Measurements from ENCODE around the gene TBKBP1. TPM values are rescaled to one million over a fixed set of nuclear protein-coding genes. Genes with fewer than 3 reads are reported as not detected.

Gene TBKBP1
- polyA plus RNA-seq, 3 donors, result 0.22 to 7.7 (median 0.45) TPM

DNA sequence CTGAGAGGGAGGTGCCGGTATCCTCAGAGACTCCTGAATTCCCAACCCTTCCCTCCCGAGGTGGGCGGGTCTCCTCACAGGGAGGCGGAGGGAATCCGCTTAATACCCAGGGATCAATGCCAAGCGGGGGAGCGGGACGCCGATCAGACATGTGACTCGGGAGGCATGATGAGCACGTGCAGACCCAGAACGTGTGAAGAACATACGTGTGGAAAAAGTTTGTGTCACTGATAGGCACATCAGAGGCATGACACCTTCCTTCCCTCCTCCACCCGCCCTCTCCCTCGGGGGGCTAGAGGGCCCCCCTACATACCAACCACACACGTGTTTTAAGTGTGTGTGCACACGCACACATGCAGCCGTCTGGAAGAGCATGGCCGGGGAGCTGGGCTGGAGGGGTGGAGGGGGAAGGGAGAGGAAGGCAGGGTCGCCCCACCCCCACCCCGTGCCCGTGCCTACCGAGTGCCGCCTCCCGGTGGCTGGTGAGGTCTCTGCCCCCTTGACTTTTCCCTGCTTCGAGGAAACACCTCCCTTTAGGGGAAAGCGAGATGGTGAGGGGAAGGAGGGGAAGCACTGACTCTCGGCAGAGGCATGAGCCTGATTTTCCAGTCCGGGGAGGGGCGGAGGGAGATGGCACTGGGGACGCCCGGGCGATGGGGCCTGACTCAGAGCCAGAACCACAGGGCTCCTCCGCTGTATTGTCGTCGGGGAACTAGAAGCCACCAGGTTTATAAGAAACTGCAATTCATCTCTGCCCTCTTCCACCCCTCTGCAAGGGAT is 27.0 kb downstream of the TBKBP1 start:
- peaks cover 60 to 74% (median 61%) of the 10 kb centered on the region in 3 donors for H3K27me3 Mint-ChIP-seq (ENCODE audit: low read depth in 3 of 3)
- Histone ChIP-seq H3K4me3 (replicated peaks in 1 of 3; ENCODE audit: low read depth in 2 of 3, low read length in 3 of 3) (no peak overlapping the region), H3K9ac (ENCODE audit: insufficient read depth, low read length, poor library complexity, severe bottlenecking) (no peak overlapping the region), H3K27ac (ENCODE audit: low read depth in 1 of 2, low read length in 2 of 2) (no peak overlapping the region), H3K36me3 (replicated peaks in 1 of 2; ENCODE audit: control insufficient read depth in 1 of 2, insufficient read depth in 2 of 2, low read length in 2 of 2) (no peaks in the 10 kb centered on the region), H3K9me3 (replicated peaks in 1 of 2; ENCODE audit: control insufficient read depth in 1 of 2, insufficient read depth in 1 of 2, low read length in 2 of 2) (no peaks in the 10 kb centered on the region), H3K27me3 (ENCODE audit: control insufficient read depth in 2 of 2, insufficient read depth in 2 of 2, low read length in 2 of 2) (peaks cover 23 to 56% of the 10 kb centered on the region in 2 donors), H3K4me1 (ENCODE audit: control insufficient read depth in 1 of 2, insufficient read depth in 2 of 2, low read length in 2 of 2) (peaks cover 5 to 8% of the 10 kb centered on the region in 2 donors), H3K79me2 (ENCODE audit: insufficient read depth, low read length) (no peaks in the 10 kb centered on the region), H2AFZ (ENCODE audit: insufficient read depth, low read depth, low read length, poor library complexity, severe bottlenecking) (no peak overlapping the region), H3K4me2 (replicated peaks; ENCODE audit: extremely low read depth, low read length, poor library complexity, severe bottlenecking) (no peak overlapping the region), H4K20me1 (ENCODE audit: insufficient read depth, low read length) (no peaks in the 10 kb centered on the region)
- peak overlapping the region in 1 of 2 donors; percentile 51 for H3K4me3 Mint-ChIP-seq
- no peak overlapping the region for H3K27ac Mint-ChIP-seq
- intact Hi-C loops (cut with micrococcal nuclease), result no loop called here
- no peaks in the 10 kb centered on the region for H3K36me3 Mint-ChIP-seq
- peak in 1 of 3 donors; percentile 47 for DNase-seq
- peaks cover 22% of the 10 kb centered on the region for H3K4me1 Mint-ChIP-seq
- peaks cover 0 to 5% (median 0%) of the 10 kb centered on the region in 7 donors for H3K9me3 Mint-ChIP-seq
- 53% methylated on average over 16 of the region's 36 CpGs for WGBS (ENCODE audit: insufficient coverage)
- TF ChIP-seq, protein P1, sequence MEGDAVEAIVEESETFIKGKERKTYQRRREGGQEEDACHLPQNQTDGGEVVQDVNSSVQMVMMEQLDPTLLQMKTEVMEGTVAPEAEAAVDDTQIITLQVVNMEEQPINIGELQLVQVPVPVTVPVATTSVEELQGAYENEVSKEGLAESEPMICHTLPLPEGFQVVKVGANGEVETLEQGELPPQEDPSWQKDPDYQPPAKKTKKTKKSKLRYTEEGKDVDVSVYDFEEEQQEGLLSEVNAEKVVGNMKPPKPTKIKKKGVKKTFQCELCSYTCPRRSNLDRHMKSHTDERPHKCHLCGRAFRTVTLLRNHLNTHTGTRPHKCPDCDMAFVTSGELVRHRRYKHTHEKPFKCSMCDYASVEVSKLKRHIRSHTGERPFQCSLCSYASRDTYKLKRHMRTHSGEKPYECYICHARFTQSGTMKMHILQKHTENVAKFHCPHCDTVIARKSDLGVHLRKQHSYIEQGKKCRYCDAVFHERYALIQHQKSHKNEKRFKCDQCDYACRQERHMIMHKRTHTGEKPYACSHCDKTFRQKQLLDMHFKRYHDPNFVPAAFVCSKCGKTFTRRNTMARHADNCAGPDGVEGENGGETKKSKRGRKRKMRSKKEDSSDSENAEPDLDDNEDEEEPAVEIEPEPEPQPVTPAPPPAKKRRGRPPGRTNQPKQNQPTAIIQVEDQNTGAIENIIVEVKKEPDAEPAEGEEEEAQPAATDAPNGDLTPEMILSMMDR (IDR thresholded peaks at IDR 0.05), result no peak

DNA sequence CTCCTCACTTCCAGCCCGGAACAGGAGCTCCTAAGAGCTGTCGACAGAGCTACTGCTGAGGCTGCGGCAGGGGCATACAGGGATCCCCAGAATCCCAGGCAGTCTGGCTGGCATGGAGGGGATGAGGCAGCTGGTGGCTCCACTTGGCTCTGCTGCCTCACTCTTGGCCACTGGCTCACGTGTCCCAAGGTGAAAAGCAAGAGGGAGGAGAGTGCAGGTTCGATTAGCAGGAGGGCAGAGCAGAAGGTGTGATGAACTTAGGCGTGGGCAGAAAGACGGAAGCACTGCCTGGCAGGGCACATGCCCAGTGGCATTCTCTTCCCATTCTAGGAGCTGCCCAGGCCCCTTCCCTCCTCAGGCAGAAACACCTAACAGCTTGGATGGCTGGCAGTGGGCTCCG is 27.8 kb downstream of the TBKBP1 start:
- H3K27ac Mint-ChIP-seq, result no peak overlapping the region
- DNase-seq, result no peak
- peaks cover 5 to 8% of the 10 kb centered on the region in 2 donors for H3K4me1 ChIP-seq (ENCODE audit: control insufficient read depth in 1 of 2, insufficient read depth in 2 of 2, low read length in 2 of 2)
- H3K4me2 ChIP-seq (replicated peaks; ENCODE audit: extremely low read depth, low read length, poor library complexity, severe bottlenecking), result no peak overlapping the region
- peaks cover 58 to 74% (median 61%) of the 10 kb centered on the region in 3 donors for H3K27me3 Mint-ChIP-seq (ENCODE audit: low read depth in 3 of 3)
- no peaks in the 10 kb centered on the region for H3K36me3 ChIP-seq (replicated peaks in 1 of 2; ENCODE audit: control insufficient read depth in 1 of 2, insufficient read depth in 2 of 2, low read length in 2 of 2)
- H4K20me1 ChIP-seq (ENCODE audit: insufficient read depth, low read length), result no peaks in the 10 kb centered on the region
- intact Hi-C loops (cut with micrococcal nuclease), result no loop called here
- H3K9ac ChIP-seq (ENCODE audit: insufficient read depth, low read length, poor library complexity, severe bottlenecking), result no peak overlapping the region
- TF ChIP-seq, protein P1 (IDR thresholded peaks at IDR 0.05), result no peak
- H3K9me3 Mint-ChIP-seq, result peaks cover 0 to 5% (median 0%) of the 10 kb centered on the region in 7 donors
- WGBS (ENCODE audit: insufficient coverage), result 45% methylated on average over 6 of the region's 8 CpGs
- peaks cover 23 to 56% of the 10 kb centered on the region in 2 donors for H3K27me3 ChIP-seq (ENCODE audit: control insufficient read depth in 2 of 2, insufficient read depth in 2 of 2, low read length in 2 of 2)
- no peak overlapping the region for H2AFZ ChIP-seq (ENCODE audit: insufficient read depth, low read depth, low read length, poor library complexity, severe bottlenecking)
- H3K4me3 Mint-ChIP-seq, result peak overlapping the region in 1 of 2 donors; percentile 71
- no peaks in the 10 kb centered on the region for H3K79me2 ChIP-seq (ENCODE audit: insufficient read depth, low read length)
- H3K27ac ChIP-seq (ENCODE audit: low read depth in 1 of 2, low read length in 2 of 2), result no peak overlapping the region
- peaks cover 22% of the 10 kb centered on the region for H3K4me1 Mint-ChIP-seq
- no peaks in the 10 kb centered on the region for H3K9me3 ChIP-seq (replicated peaks in 1 of 2; ENCODE audit: control insufficient read depth in 1 of 2, insufficient read depth in 1 of 2, low read length in 2 of 2)
- no peak overlapping the region for H3K4me3 ChIP-seq (replicated peaks in 1 of 3; ENCODE audit: low read depth in 2 of 3, low read length in 3 of 3)
- no peaks in the 10 kb centered on the region for H3K36me3 Mint-ChIP-seq
